ENCODE data around the gene HCN2. TPM values are rescaled to one million over a fixed set of nuclear protein-coding genes. Genes with fewer than 3 reads are reported as not detected.

Gene HCN2
- total and polyA plus RNA-seq, 9 of the 15 experiments (the other 6 are each of a cell fraction or from before 2014, with no cell fraction given), result 0.29 to 4.2 (median 0.82) TPM; not detected in 2

- TF ChIP-seq TEAD4 (IDR thresholded peaks at IDR 0.05; ENCODE audit: low read length) (peak; percentile 79), TEAD4 (CRISPR knock-in tag; IDR thresholded peaks at IDR 0.05; ENCODE audit: borderline replicate concordance) (no peak), TCFL5 (CRISPR knock-in tag; conservative IDR thresholded peaks at IDR 0.05) (no peak), KLF10 (CRISPR knock-in tag; IDR thresholded peaks at IDR 0.05) (no peak), POLR2G (IDR thresholded peaks at IDR 0.05; ENCODE audit: low read depth, low read length) (peak; percentile 60), ZMIZ1 (IDR thresholded peaks at IDR 0.05; ENCODE audit: low read depth in 2 of 2, low read length in 2 of 2) (no peak), NFIC (IDR thresholded peaks at IDR 0.05) (peak; percentile 18; the same call in 1 of the 2 replicates), ZBED1 (IDR thresholded peaks at IDR 0.05) (no peak), SMAD4 (CRISPR knock-in tag; conservative IDR thresholded peaks at IDR 0.05) (peak; percentile 91), SOX6 (IDR thresholded peaks at IDR 0.05) (peak; percentile 62), ZKSCAN1 (IDR thresholded peaks at IDR 0.05; ENCODE audit: low read depth, low read length) (no peak; the same call in 1 of the 2 replicates), CUX1 (CRISPR knock-in tag; IDR thresholded peaks at IDR 0.05) (no peak), RFX1 (IDR thresholded peaks at IDR 0.05) (no peak), RBM22 (IDR thresholded peaks at IDR 0.05; ENCODE audit: low read depth, low read length, poor library complexity, severe bottlenecking) (no peak), ZNF143 (CRISPR knock-in tag; IDR thresholded peaks at IDR 0.05) (no peak), ATF4 (CRISPR knock-in tag; IDR thresholded peaks at IDR 0.05) (no peak)
- TF ChIP-seq, protein P1, sequence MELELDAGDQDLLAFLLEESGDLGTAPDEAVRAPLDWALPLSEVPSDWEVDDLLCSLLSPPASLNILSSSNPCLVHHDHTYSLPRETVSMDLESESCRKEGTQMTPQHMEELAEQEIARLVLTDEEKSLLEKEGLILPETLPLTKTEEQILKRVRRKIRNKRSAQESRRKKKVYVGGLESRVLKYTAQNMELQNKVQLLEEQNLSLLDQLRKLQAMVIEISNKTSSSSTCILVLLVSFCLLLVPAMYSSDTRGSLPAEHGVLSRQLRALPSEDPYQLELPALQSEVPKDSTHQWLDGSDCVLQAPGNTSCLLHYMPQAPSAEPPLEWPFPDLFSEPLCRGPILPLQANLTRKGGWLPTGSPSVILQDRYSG (tag; conservative IDR thresholded peaks at IDR 0.05; ENCODE audit: low read depth), result no peak
Measured at GRCh38 chr19:566403-566802, 23.3 kb upstream of the HCN2 start (continued).
